Stimulated activated CD4-positive, alpha-beta T cell treated with anti-CD3 and anti-CD28 coated beads, TNF-alpha, amount 100 ng/mL, for 1 hour (primary cell): ENCODE measurements around the gene OCLN.
"Not testable (repeated sequence)": the region's sequence is repeated elsewhere in the genome, so short reads cannot be mapped to it uniquely, and the experiment has no call there.

Experiments used
- DNase-seq, 3 donors: peaks; one replicate each; pipeline ENCODE4 v3.0.0-alpha.2; 2020; ENCODE audit warnings: low read depth in 3 of 3, low spot score in 1 of 3

Gene OCLN

GRCh38 chr5:69528035-69528434, 35.4 kb downstream of the OCLN start:
- no peak for DNase-seq

- DNase-seq: no peak
Observed at GRCh38 chr5:69528609-69529008, 36.0 kb downstream of the OCLN start.

GRCh38 chr5:69530561-69531405, 38.2 kb downstream of the OCLN start:
- DNase-seq: no peak

GRCh38 chr5:69531406-69531801, 38.8 kb downstream of the OCLN start:
- no peak for DNase-seq

GRCh38 chr5:69537911-69538310, 45.3 kb downstream of the OCLN start:
- DNase-seq: not testable (repeated sequence)

GRCh38 chr5:69538735-69539134, 46.1 kb downstream of the OCLN start:
- not testable (repeated sequence) for DNase-seq

- not testable (repeated sequence) for DNase-seq
Observed at GRCh38 chr5:69541347-69541746, 48.8 kb downstream of the OCLN start.

- DNase-seq: not testable (repeated sequence)
Observed at GRCh38 chr5:69542838-69543618, 50.4 kb downstream of the OCLN start.

- not testable (repeated sequence) for DNase-seq
Observed at GRCh38 chr5:69544602-69545001, 52.0 kb downstream of the OCLN start.

- DNase-seq: peak; percentile 37 to 50 (median 47)
Observed at GRCh38 chr5:69559908-69560330, 67.3 kb downstream of the OCLN start, which contains the start of gene GTF2H2C. Gene GTF2H2C (plus strand): TSS chr5:69560191. CDS start chr5:69565133, 4,942 bp downstream.

- not testable (repeated sequence) for DNase-seq
Observed at GRCh38 chr5:69560587-69561431, 68.2 kb downstream of the OCLN start.

- not testable (repeated sequence) for DNase-seq
Observed at GRCh38 chr5:69566172-69566571, 73.6 kb downstream of the OCLN start.

GRCh38 chr5:69568072-69568471, 75.5 kb downstream of the OCLN start:
- DNase-seq: not testable (repeated sequence)

GRCh38 chr5:69583356-69583755, 90.8 kb downstream of the OCLN start:
- not testable (repeated sequence) for DNase-seq

GRCh38 chr5:69596114-69596840, 103.7 kb downstream of the OCLN start:
- not testable (repeated sequence) for DNase-seq

GRCh38 chr5:69601947-69602346, 109.4 kb downstream of the OCLN start:
- DNase-seq: not testable (repeated sequence)

GRCh38 chr5:69606839-69607238, 114.2 kb downstream of the OCLN start:
- not testable (repeated sequence) for DNase-seq
